ENCODE measurements around the gene UGT1A9.
"Not testable (repeated sequence)": the region's sequence is repeated elsewhere in the genome, so short reads cannot be mapped to it uniquely, and the experiment has no call there.

Gene UGT1A9

DNA sequence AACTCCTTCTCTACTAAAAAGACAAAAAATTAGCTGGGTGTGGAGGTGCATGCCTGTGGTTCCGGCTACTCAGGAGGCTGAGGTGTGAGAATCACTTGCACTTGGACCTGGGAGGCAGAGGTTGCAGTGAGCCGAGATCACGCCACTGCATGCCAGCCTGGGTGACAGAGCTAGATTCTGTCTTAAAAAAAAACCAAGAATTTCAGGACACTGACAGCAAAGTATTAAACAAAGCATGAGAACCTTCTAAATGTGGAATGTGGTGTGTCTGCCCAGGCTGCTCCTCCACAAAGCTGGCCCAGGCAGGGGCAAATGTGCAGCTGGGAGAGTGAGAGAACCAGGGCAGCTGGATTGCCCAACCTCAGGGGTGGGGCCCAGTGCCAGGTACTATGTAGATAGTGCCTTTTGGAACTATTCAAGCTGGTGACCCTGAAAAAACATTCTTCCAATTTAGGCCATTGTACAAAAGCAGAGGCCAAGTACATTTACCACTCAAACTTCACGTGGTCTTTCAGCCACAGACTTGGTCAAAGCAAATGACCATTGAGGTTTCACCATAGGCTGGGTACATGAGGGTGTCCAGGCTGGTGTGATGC lies 34.3 kb downstream of the UGT1A9 start:
- Mint-ChIP-seq H3K27me3 (peaks cover 64% of the 10 kb centered on the region), H3K36me3 (ENCODE audit: insufficient read depth) (no peaks in the 10 kb centered on the region), H3K27ac (ENCODE audit: low read depth) (no peak overlapping the region), H3K9me3 (peaks cover 6% of the 10 kb centered on the region), H3K4me1 (no peaks in the 10 kb centered on the region), H3K4me3 (no peak overlapping the region)
- DNase-seq (ENCODE audit: low spot score in 2 of 2) (no peak), ATAC-seq (replicated peaks; ENCODE audit: extremely low read depth, poor library complexity, severe bottlenecking) (no peak)

DNA sequence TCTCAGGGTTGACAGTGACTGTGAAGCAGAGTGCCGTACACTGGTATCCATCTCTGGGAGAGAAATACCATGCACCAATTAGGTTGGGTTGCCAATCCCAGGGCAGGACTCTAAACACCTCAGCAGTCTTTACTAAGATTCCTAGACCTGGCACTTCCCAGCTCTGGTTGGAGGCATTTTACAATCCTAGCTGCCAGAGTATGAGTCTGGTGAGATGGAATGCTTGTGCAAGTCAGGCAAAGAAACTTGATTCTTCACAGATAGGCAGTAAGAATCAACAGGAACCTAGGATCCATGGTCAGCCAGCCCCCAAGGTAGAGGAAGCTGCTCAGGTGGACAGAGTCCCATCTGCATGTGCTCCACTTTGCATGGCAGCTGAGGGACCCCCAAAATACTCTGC lies 35.0 kb downstream of the UGT1A9 start:
- no peak for DNase-seq (ENCODE audit: low spot score in 2 of 2)
- no peak overlapping the region for H3K27ac Mint-ChIP-seq (ENCODE audit: low read depth)
- peaks cover 6% of the 10 kb centered on the region for H3K9me3 Mint-ChIP-seq
- H3K27me3 Mint-ChIP-seq = peaks cover 71% of the 10 kb centered on the region
- H3K4me1 Mint-ChIP-seq = no peaks in the 10 kb centered on the region
- no peaks in the 10 kb centered on the region for H3K36me3 Mint-ChIP-seq (ENCODE audit: insufficient read depth)
- no peak for ATAC-seq (replicated peaks; ENCODE audit: extremely low read depth, poor library complexity, severe bottlenecking)
- no peak overlapping the region for H3K4me3 Mint-ChIP-seq

DNA sequence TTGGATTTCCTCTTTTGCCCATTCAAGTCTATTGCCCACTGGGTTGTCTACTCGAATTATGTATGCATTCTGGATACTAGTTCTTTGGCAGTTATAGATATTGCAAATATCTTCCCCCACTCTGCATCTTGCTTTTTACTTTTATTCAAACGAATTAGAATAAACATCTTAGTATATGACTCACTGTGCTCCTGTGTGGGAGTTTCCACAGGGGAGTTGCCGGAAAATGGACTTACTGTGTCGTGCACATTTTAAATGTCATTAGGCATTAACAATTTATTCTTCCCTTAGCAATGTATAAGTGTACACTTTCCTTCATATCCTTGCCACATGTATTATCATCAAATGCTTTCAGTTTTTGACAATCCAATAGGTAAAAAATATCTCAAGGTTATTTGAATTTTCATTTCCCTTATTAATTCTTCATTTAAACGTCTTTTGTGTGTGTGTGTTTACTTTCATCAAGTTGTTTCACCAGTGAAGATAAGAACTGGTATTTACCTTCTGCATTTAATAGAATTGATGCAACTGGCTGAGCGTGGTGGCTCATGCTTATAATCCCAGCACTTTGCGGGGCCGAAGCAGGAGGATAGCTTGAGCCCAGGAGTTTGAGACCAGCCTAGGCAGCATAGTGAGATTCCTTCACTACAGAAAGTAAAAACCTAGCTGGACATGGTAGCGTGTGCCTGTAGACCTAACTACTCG lies 36.4 kb downstream of the UGT1A9 start:
- Mint-ChIP-seq H3K36me3 (ENCODE audit: insufficient read depth) (no peaks in the 10 kb centered on the region), H3K27me3 (peaks cover 84% of the 10 kb centered on the region), H3K27ac (ENCODE audit: low read depth) (no peak overlapping the region), H3K4me3 (no peak overlapping the region), H3K4me1 (no peaks in the 10 kb centered on the region), H3K9me3 (peaks cover 6% of the 10 kb centered on the region)
- ATAC-seq (replicated peaks; ENCODE audit: extremely low read depth, poor library complexity, severe bottlenecking) (no peak), DNase-seq (ENCODE audit: low spot score in 2 of 2) (no peak)

DNA sequence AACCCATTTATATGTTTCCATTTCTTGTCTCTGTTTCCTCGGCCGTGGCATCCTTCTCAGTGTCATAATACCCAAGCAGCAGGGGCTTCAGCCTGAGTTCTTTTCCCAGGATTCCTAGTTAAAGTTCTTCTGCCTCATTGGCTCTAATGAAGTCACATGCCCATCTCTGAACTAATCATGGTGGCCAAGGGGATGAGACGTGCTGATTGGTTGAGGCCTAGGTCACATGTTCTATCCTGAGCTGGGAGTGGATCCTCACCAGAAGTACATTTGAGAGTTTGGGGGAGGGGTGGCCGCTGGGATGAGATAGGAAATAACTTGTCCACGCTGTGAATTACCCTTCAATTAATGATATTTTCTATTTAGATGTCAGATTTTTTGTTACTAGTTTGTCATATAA lies 37.2 kb downstream of the UGT1A9 start:
- no peaks in the 10 kb centered on the region for H3K4me1 Mint-ChIP-seq
- no peak for DNase-seq (ENCODE audit: low spot score in 2 of 2)
- peaks cover 4% of the 10 kb centered on the region for H3K9me3 Mint-ChIP-seq
- no peak overlapping the region for H3K4me3 Mint-ChIP-seq
- H3K36me3 Mint-ChIP-seq (ENCODE audit: insufficient read depth) = no peaks in the 10 kb centered on the region
- H3K27me3 Mint-ChIP-seq = peaks cover 83% of the 10 kb centered on the region
- H3K27ac Mint-ChIP-seq (ENCODE audit: low read depth) = no peak overlapping the region
- ATAC-seq (replicated peaks; ENCODE audit: extremely low read depth, poor library complexity, severe bottlenecking) = no peak

DNA sequence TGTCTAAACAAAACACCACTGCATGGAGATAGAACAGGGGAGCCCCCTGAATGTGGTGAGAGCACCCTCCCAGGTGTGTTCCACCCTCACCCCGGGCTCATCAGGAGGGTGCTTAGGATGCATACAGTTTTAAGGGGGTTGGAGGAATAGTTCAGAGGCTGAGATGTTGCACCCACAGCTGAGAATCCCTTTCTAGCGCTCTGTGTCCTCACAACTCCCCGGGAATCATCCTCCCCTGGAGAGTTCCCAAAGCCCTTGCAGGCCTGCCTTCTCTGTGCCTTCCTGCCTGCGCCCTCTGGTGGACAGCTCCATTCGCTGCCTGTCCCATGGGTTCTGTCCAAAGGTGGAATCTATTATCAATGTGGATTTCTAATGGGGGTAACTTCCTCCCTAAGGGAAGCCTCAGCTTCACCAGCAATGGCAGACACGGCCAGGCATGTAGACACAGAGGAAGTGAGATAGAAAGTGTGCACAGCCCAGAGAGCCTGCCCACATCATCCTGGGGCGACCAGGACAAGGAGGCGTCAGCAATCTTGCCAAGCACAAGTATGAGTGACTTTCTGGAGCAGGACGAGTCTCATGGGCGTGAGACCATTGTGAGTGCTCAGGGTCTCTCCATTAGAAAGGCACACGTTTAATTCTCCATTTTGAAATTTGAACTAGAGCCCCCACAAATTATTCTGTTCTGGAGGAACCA lies 39.8 kb downstream of the UGT1A9 start:
- ATAC-seq (replicated peaks; ENCODE audit: extremely low read depth, poor library complexity, severe bottlenecking) = no peak
- peak; percentile 29 to 49 for DNase-seq (ENCODE audit: low spot score in 2 of 2)
- Mint-ChIP-seq H3K36me3 (ENCODE audit: insufficient read depth) (no peaks in the 10 kb centered on the region), H3K4me1 (no peaks in the 10 kb centered on the region), H3K27me3 (peaks cover 78% of the 10 kb centered on the region), H3K9me3 (no peaks in the 10 kb centered on the region), H3K27ac (ENCODE audit: low read depth) (no peak overlapping the region), H3K4me3 (no peak overlapping the region)

DNA sequence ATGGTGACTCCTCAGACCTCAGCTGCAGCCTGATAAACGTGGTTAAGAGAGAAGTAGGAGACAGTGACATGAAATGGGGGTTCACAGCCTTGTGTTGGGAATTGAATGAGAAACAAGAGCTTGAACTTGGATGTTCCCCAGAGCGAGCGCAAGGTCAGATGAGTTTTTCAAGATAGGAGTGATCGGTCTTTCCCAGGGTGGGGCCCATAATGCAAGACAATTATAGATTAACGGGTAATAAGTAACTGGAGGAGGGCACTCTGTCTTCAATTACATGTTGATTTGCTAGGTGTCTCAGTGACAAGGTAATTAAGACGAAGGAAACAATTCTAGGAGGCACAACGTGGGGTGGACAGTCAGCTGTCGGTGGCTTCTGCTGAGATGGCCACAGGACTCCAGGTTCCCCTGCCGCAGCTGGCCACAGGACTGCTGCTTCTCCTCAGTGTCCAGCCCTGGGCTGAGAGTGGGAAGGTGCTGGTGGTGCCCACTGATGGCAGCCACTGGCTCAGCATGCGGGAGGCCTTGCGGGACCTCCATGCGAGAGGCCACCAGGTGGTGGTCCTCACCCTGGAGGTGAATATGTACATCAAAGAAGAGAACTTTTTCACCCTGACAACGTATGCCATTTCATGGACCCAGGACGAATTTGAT lies 41.0 kb downstream of the UGT1A9 start, which contains the start of gene UGT1A5:
UGT1A5 (plus strand) TSS at position 297 of the 651 bp plus-strand sequence; CDS start at position 382, 85 bp downstream.
- H3K4me3 Mint-ChIP-seq = no peak within 1 kb of the TSS
- H3K4me1 Mint-ChIP-seq = no peaks in the 10 kb centered on the region
- peaks cover 81% of the 10 kb centered on the region for H3K27me3 Mint-ChIP-seq
- no peaks in the 10 kb centered on the region for H3K36me3 Mint-ChIP-seq (ENCODE audit: insufficient read depth)
- H3K9me3 Mint-ChIP-seq = no peaks in the 10 kb centered on the region
- no peak for DNase-seq (ENCODE audit: low spot score in 2 of 2)
- no peak for ATAC-seq (replicated peaks; ENCODE audit: extremely low read depth, poor library complexity, severe bottlenecking)
- H3K27ac Mint-ChIP-seq (ENCODE audit: low read depth) = no peak within 1 kb of the TSS

DNA sequence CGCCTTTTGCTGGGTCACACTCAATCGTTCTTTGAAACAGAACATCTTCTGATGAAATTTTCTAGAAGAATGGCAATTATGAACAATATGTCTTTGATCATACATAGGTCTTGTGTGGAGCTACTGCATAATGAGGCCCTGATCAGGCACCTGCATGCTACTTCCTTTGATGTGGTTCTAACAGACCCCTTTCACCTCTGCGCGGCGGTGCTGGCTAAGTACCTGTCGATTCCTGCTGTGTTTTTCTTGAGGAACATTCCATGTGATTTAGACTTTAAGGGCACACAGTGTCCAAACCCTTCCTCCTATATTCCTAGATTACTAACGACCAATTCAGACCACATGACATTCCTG lies 41.5 kb downstream of the UGT1A9 start:
- DNase-seq (ENCODE audit: low spot score in 2 of 2) (no peak), ATAC-seq (replicated peaks; ENCODE audit: extremely low read depth, poor library complexity, severe bottlenecking) (no peak)
- Mint-ChIP-seq H3K4me3 (no peak overlapping the region), H3K36me3 (ENCODE audit: insufficient read depth) (no peaks in the 10 kb centered on the region), H3K27ac (ENCODE audit: low read depth) (no peak overlapping the region), H3K4me1 (no peaks in the 10 kb centered on the region), H3K9me3 (no peaks in the 10 kb centered on the region), H3K27me3 (peaks cover 81% of the 10 kb centered on the region)

DNA sequence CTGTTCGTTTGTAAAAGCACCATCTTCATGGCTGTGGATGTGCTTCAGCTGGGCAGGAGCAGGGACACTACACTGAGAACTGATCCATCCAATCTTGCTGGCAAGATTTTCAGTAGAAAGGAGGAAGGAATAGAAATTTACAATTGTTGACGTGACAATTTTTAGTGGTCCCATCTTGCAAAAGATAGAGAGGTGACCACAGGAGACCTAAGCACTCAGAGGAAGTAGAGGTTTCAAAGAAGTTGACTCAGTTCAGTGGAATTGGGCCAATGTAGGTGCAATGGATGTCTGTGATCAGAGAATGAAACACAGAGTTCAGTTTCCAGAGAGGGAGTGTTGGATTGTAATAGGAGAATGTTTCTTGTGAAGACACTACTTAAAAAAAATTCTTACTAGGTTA lies 42.4 kb downstream of the UGT1A9 start:
- H3K9me3 Mint-ChIP-seq = no peaks in the 10 kb centered on the region
- no peaks in the 10 kb centered on the region for H3K4me1 Mint-ChIP-seq
- DNase-seq (ENCODE audit: low spot score in 2 of 2) (no peak), ATAC-seq (replicated peaks; ENCODE audit: extremely low read depth, poor library complexity, severe bottlenecking) (no peak)
- H3K4me3 Mint-ChIP-seq = no peak overlapping the region
- H3K36me3 Mint-ChIP-seq (ENCODE audit: insufficient read depth) = no peaks in the 10 kb centered on the region
- H3K27ac Mint-ChIP-seq (ENCODE audit: low read depth) = no peak overlapping the region
- peaks cover 82% of the 10 kb centered on the region for H3K27me3 Mint-ChIP-seq

DNA sequence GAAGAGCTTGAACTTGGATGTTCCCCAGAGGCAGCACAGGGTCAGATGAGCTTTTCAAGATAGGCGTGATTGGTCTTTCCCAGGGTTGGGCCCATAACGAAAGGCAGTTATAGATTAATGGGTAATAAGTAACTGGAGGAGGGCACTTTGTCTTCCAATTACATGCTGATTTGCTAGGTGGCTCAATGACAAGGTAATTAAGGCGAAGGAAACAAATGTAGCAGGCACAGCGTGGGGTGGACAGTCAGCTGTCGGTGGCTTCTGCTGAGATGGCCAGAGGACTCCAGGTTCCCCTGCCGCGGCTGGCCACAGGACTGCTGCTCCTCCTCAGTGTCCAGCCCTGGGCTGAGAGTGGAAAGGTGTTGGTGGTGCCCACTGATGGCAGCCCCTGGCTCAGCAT lies 46.9 kb downstream of the UGT1A9 start, which contains the start of gene UGT1A4:
UGT1A4 (plus strand) TSS at position 185 of the 400 bp plus-strand sequence; CDS start at position 270, 85 bp downstream.
- Mint-ChIP-seq H3K27me3 (peaks cover 58% of the 10 kb centered on the region), H3K4me3 (no peak within 1 kb of the TSS), H3K4me1 (no peaks in the 10 kb centered on the region), H3K9me3 (no peaks in the 10 kb centered on the region), H3K27ac (ENCODE audit: low read depth) (no peak within 1 kb of the TSS), H3K36me3 (ENCODE audit: insufficient read depth) (no peaks in the 10 kb centered on the region)
- ATAC-seq (replicated peaks; ENCODE audit: extremely low read depth, poor library complexity, severe bottlenecking) (no peak), DNase-seq (ENCODE audit: low spot score in 2 of 2) (no peak)

DNA sequence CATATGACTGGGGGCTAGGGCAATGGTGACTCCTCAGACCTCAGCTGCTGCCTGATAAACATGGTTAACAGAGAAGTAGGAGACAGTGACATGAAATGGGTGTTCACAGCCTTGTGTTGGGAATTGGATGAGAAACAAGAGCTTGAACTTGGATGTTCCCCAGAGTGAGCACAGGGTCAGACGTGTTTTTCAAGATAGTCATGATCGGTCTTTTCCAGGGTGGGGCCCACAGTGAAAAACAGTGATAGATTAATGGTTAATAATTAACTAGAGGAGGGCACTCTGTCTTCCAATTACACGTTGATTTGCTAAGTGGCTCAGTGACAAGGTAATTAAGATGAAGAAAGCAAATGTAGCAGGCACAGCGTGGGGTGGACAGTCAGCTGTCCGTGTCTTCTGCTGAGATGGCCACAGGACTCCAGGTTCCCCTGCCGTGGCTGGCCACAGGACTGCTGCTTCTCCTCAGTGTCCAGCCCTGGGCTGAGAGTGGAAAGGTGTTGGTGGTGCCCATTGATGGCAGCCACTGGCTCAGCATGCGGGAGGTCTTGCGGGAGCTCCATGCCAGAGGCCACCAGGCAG lies 57.1 kb downstream of the UGT1A9 start, which contains the start of gene UGT1A3:
UGT1A3 (plus strand) TSS at position 320 of the 579 bp plus-strand sequence; CDS start at position 405, 85 bp downstream.
- Mint-ChIP-seq H3K36me3 (ENCODE audit: insufficient read depth) (no peaks in the 10 kb centered on the region), H3K9me3 (no peaks in the 10 kb centered on the region)
- ATAC-seq (replicated peaks; ENCODE audit: extremely low read depth, poor library complexity, severe bottlenecking) = no peak

DNA sequence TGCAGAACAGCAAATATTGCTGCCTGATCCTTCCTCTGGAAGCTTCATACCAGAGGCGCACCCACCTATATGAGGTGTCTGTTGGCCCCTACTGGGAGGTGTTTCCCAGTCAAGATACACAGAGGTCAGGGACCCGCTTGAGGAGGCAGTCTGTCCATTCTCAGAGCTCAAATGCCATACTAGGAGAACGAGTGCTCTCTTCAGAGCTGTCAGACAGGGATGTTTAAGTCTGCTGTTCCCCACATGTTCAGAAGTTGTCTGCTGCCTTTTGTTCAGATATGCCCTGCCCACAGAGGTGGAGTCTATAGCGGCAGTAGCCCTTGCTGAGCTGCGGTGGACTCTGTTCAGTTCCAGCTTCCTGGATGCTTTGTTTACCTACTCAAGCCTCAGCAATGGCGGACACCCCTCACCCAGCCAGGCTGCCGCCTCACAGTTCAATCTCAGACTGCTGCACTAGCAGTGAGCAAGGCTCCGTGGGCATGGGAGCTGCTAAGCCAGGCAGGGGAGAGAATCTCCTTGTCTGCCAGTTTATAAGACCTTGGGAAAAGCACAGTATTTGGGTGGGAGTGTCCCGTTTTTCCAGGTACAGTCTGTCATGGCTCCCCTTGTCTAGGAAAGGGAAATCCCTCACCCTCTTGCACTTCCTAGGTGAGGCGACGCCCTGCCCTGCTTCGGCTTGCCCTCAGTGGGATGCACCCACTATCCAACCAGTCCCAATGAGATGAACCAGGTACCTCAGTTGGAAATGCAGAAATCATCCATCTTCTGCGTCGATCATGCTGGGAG lies 65.4 kb downstream of the UGT1A9 start:
- H3K4me1 Mint-ChIP-seq; H3K36me3 Mint-ChIP-seq (ENCODE audit: insufficient read depth); H3K27ac Mint-ChIP-seq (ENCODE audit: low read depth); DNase-seq (ENCODE audit: low spot score in 2 of 2); ATAC-seq (replicated peaks; ENCODE audit: extremely low read depth, poor library complexity, severe bottlenecking); H3K4me3 Mint-ChIP-seq; H3K9me3 Mint-ChIP-seq: not testable (repeated sequence)
- peaks cover 82% of the 10 kb centered on the region for H3K27me3 Mint-ChIP-seq

More for the DNA sequence above, 57.1 kb downstream of the UGT1A9 start, which contains the start of gene UGT1A3:
- no peak within 1 kb of the TSS for H3K4me3 Mint-ChIP-seq
- no peaks in the 10 kb centered on the region for H3K4me1 Mint-ChIP-seq
- peaks cover 71% of the 10 kb centered on the region for H3K27me3 Mint-ChIP-seq
- H3K27ac Mint-ChIP-seq (ENCODE audit: low read depth) = no peak within 1 kb of the TSS
- DNase-seq (ENCODE audit: low spot score in 2 of 2) = no peak

DNA sequence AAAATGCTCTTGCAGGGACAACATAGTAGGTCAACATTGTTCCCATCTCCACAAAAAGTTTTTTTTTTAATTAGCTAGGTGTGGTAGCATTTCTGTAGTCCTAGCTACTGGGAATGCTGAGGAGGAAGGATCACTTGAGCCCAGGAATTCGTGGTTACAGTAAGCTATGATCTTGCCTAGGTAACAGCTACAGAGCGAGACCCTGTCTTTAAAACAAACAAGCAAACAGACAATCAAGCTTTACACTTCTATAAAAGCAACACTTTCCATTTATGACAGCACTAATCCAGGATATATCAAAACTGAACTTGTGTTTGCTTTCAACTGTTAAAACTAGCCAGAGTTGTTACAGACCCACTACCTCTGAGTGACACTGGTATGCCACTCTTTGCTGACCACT lies 69.2 kb downstream of the UGT1A9 start:
- Mint-ChIP-seq H3K36me3 (ENCODE audit: insufficient read depth) (no peaks in the 10 kb centered on the region), H3K4me1 (no peaks in the 10 kb centered on the region), H3K27ac (ENCODE audit: low read depth) (no peak overlapping the region), H3K9me3 (no peaks in the 10 kb centered on the region), H3K4me3 (no peak overlapping the region), H3K27me3 (peaks cover 55% of the 10 kb centered on the region)
- no peak for ATAC-seq (replicated peaks; ENCODE audit: extremely low read depth, poor library complexity, severe bottlenecking)
- no peak for DNase-seq (ENCODE audit: low spot score in 2 of 2)
